Activated T-cell treated with anti-CD3 and anti-CD28 coated beads, Interleukin-2, amount 50 U/mL, for 24 hours (primary cell): Measurements from ENCODE around the gene HOXA6.

Experiments
- DNase-seq: peaks from one replicate; pipeline ENCODE4 v3.0.0-alpha.2; 2020
- H3K27ac Mint-ChIP-seq: 2 replicates; pipeline ENCODE4 v1.8.0; 2020; ENCODE audit warnings: mild to moderate bottlenecking, mixed read lengths
- H3K27me3 Mint-ChIP-seq: 2 replicates; pipeline ENCODE4 v1.8.0; 2020; ENCODE audit warnings: mixed read lengths
- H3K36me3 Mint-ChIP-seq: 2 replicates; pipeline ENCODE4 v1.8.0; 2020; ENCODE audit warnings: low read depth, mixed read lengths
- H3K4me1 Mint-ChIP-seq: 2 replicates; pipeline ENCODE4 v1.8.0; 2020; ENCODE audit warnings: low read depth, mixed read lengths
- H3K4me3 Mint-ChIP-seq: 2 replicates; pipeline ENCODE4 v1.8.0; 2020; ENCODE audit warnings: mild to moderate bottlenecking, moderate library complexity, mixed read lengths
- H3K9me3 Mint-ChIP-seq: 2 replicates; pipeline ENCODE4 v1.8.0; 2020; ENCODE audit warnings: mixed read lengths

Gene HOXA6

DNA sequence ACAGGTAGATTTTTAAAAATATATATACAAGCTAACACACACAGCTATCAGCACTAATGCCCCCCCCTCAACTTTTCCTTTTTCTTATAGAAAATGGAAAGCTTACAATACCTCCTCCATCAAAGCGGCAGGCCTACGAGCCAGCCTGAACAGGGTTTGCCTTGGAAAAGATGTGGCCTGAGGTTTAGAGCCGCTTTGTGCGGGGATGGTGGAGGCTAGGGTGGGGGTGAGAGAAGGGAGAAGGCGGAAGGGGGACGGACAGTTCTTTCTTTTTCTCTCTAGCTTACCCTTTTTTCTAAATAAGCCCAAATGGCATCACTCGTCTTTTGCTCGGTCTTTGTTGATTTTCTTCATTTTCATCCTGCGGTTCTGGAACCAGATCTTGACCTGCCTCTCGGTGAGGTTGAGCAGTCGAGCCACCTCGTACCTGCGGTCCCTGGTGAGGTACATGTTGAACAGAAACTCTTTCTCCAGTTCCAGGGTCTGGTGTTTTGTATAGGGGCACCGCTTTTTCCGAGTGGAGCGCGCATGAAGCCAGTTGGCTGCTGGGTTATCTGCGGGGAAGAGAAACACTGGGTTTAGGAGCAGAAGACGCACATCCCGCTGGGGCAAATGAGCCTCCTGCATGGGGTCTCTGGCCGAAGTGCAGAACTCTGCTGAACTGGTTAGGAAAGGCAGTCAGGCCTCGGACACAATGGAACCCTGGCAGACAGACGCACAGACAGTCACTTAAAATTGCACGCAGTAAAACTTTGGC lies 15.9 kb upstream of the HOXA6 start:
- H3K27me3 Mint-ChIP-seq: peaks cover 89% of the 10 kb centered on the region
- DNase-seq: peak; percentile 30
- no peak overlapping the region for H3K27ac Mint-ChIP-seq
- H3K9me3 Mint-ChIP-seq: no peaks in the 10 kb centered on the region
- peaks cover 35% of the 10 kb centered on the region for H3K4me1 Mint-ChIP-seq
- H3K4me3 Mint-ChIP-seq: no peak overlapping the region
- H3K36me3 Mint-ChIP-seq: no peaks in the 10 kb centered on the region

- Mint-ChIP-seq H3K27me3 (peaks cover 89% of the 10 kb centered on the region), H3K9me3 (no peaks in the 10 kb centered on the region), H3K27ac (no peak overlapping the region), H3K4me3 (no peak overlapping the region), H3K4me1 (peaks cover 37% of the 10 kb centered on the region), H3K36me3 (no peaks in the 10 kb centered on the region)
- DNase-seq: no peak
These were observed 15.2 kb upstream of the HOXA6 start for GRCh38 chr7:27162561-27163287.

DNA sequence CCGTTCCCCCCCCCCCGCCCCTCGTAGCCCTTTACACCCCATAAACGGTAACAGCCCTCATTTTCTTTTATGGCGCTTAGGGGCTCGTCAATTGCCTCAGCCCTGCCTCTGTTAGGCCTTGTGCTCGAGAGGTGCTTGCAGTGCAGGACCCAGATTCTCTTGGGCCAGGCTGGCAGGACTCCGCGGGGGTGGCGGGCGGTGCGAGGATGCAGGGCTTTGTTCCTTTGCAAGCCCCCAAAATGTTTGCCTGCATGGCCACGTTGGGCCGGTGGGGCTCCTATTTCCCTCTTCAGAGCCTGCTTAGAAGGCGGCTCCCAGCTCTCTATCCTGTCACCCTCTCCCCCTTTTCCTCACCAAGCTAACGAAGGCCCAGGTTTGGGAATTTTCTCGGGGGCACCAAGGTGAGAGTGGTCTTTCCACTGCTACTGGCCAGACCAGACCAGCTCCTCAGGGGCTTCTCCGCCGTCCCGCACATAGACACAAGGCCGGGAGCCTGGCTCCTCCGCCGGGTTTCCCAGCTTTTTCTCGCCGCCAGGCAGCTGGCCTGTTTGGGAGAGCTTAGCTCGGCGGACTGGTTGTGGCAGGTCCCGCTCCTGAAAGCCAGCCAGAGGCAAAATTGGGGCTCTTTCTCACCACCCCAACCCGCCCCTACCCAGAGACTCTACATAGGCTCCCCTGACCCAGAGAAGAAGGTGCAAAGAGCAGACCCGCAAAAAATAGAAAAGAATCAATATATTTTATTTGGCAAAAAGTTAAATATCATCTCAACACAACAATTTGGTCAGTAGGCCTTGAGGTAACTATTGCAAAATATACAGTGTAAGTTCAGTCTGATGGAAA lies 14.4 kb upstream of the HOXA6 start:
- no peak overlapping the region for H3K27ac Mint-ChIP-seq
- no peak overlapping the region for H3K4me3 Mint-ChIP-seq
- no peaks in the 10 kb centered on the region for H3K9me3 Mint-ChIP-seq
- peaks cover 89% of the 10 kb centered on the region for H3K27me3 Mint-ChIP-seq
- H3K4me1 Mint-ChIP-seq: peaks cover 37% of the 10 kb centered on the region
- H3K36me3 Mint-ChIP-seq: no peaks in the 10 kb centered on the region
- DNase-seq: peak; percentile 31

DNA sequence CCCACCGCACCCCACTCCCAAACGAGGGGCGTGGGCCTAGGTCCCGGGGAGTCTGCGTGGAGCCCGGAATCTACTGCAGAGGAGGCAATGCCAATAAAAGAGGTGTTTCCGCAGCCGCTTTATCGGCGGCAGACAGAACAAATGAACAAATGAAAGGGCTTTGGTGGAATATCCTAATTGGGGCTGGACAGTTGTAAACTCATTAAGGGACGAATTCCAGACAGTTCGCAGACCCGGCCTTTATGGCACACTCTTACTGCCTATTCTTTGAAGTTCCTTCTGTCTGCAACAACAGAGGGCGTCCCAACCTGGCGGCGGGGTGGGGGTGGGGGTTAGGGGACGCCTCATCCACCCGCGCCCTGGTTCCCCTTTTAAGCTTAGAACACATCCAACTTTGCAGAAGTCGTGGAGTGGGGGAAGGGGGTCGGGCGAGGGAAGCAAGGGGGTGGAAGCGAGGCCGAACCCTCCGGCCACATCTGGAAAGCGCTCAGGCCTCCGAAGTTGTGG lies 13.7 kb upstream of the HOXA6 start:
- peaks cover 88% of the 10 kb centered on the region for H3K27me3 Mint-ChIP-seq
- peak overlapping the region; percentile 69 for H3K4me3 Mint-ChIP-seq
- no peak overlapping the region for H3K27ac Mint-ChIP-seq
- DNase-seq: no peak
- no peaks in the 10 kb centered on the region for H3K36me3 Mint-ChIP-seq
- peaks cover 38% of the 10 kb centered on the region for H3K4me1 Mint-ChIP-seq
- H3K9me3 Mint-ChIP-seq: no peaks in the 10 kb centered on the region

- peak overlapping the region; percentile 69 for H3K4me3 Mint-ChIP-seq
- H3K9me3 Mint-ChIP-seq: no peaks in the 10 kb centered on the region
- peaks cover 89% of the 10 kb centered on the region for H3K27me3 Mint-ChIP-seq
- no peak overlapping the region for H3K27ac Mint-ChIP-seq
- H3K36me3 Mint-ChIP-seq: no peaks in the 10 kb centered on the region
- H3K4me1 Mint-ChIP-seq: peaks cover 38% of the 10 kb centered on the region
- peak; percentile 92 for DNase-seq
These were observed 13.1 kb upstream of the HOXA6 start for GRCh38 chr7:27160546-27161213.

DNA sequence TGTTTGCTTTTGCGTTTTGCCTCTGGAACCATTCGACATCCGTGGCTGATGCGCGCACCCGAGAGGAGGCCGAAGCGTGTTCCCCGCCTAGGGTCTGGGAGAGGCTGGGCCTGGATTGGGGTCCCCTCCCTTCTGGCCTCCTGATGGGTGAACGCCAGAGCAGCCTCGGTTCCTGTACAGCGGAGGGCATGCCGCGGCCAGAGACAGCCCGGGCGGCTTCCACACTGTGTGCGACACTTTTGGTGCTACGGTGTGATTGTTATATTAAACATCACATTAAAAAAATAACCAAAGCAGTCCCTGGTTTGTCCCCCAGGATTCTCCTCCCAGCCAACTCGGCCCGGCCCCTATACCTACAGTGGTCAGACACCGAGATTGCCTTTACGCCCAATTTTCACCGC lies 12.6 kb upstream of the HOXA6 start:
- Mint-ChIP-seq H3K36me3 (no peaks in the 10 kb centered on the region), H3K27ac (no peak overlapping the region), H3K9me3 (no peaks in the 10 kb centered on the region), H3K4me1 (peaks cover 40% of the 10 kb centered on the region), H3K4me3 (peak overlapping the region; percentile 56), H3K27me3 (peaks cover 90% of the 10 kb centered on the region)
- DNase-seq: peak; percentile 60

DNA sequence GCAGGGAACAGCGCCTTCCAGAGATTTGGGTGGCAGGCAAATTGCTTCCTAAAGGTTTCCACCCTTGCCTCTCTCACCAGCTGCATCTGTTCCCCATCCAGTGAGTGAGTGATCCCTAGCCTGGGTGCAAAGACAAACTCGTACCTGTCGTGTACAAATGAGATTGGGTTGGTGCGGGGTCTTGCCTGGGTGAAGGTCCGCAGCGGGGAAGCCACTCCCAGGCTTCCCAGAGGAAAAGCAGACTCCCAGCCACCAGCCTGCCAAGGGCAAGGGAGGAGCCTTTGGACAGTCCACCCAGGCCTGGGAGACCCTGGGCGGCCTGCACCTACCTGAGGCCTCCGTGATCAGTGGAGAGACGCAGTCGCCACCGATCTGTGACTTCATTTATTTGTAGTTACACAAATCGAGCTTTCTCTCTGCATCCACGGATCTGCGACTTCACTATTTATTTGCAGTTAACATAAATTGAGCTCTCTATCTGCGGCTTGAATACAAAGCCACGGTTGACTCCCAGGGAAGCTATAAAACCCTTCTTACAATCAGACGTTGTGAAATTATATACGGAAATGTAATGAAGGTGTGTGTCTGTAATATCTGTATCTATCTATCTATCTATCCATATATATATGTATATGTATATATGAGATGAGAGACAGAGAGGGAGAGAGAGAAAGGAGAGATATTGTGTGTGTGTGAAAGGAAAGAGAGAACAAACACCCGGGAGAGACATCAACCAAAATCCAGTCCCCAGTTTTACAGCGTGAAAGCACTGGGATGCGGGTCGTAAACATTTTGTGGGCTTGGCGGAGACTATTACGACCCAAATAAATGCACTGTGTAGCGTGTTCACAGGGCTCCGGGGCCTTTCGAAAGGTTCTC lies 11.9 kb upstream of the HOXA6 start:
- H3K27ac Mint-ChIP-seq: no peak overlapping the region
- no peaks in the 10 kb centered on the region for H3K36me3 Mint-ChIP-seq
- peak overlapping the region; percentile 15 for H3K4me3 Mint-ChIP-seq
- DNase-seq: peak; percentile 31
- peaks cover 43% of the 10 kb centered on the region for H3K4me1 Mint-ChIP-seq
- H3K9me3 Mint-ChIP-seq: no peaks in the 10 kb centered on the region
- H3K27me3 Mint-ChIP-seq: peaks cover 92% of the 10 kb centered on the region

GRCh38 chr7:27158436-27159265 lies 11.1 kb upstream of the HOXA6 start:
- no peaks in the 10 kb centered on the region for H3K36me3 Mint-ChIP-seq
- H3K27me3 Mint-ChIP-seq: peaks cover 92% of the 10 kb centered on the region
- H3K4me1 Mint-ChIP-seq: peaks cover 43% of the 10 kb centered on the region
- H3K9me3 Mint-ChIP-seq: no peaks in the 10 kb centered on the region
- DNase-seq: peak; percentile 39
- H3K27ac Mint-ChIP-seq: no peak overlapping the region
- H3K4me3 Mint-ChIP-seq: no peak overlapping the region

GRCh38 chr7:27157702-27158431 lies 10.3 kb upstream of the HOXA6 start:
- peaks cover 43% of the 10 kb centered on the region for H3K4me1 Mint-ChIP-seq
- peak overlapping the region; percentile 85 for H3K27ac Mint-ChIP-seq
- H3K36me3 Mint-ChIP-seq: no peaks in the 10 kb centered on the region
- peaks cover 92% of the 10 kb centered on the region for H3K27me3 Mint-ChIP-seq
- peak; percentile 35 for DNase-seq
- H3K9me3 Mint-ChIP-seq: no peaks in the 10 kb centered on the region
- H3K4me3 Mint-ChIP-seq: no peak overlapping the region

- DNase-seq: peak; percentile 44
- peak overlapping the region; percentile 44 for H3K4me3 Mint-ChIP-seq
- no peaks in the 10 kb centered on the region for H3K9me3 Mint-ChIP-seq
- peaks cover 90% of the 10 kb centered on the region for H3K27me3 Mint-ChIP-seq
- no peaks in the 10 kb centered on the region for H3K36me3 Mint-ChIP-seq
- peaks cover 46% of the 10 kb centered on the region for H3K4me1 Mint-ChIP-seq
- peak overlapping the region; percentile 85 for H3K27ac Mint-ChIP-seq
These were observed 9.5 kb upstream of the HOXA6 start for GRCh38 chr7:27156916-27157701.

GRCh38 chr7:27156508-27156898 lies 8.9 kb upstream of the HOXA6 start, which contains the start of gene HOXA7:
TSS of gene HOXA7 (minus strand) at chr7:27156675. CDS start at chr7:27156545, 130 bp downstream.
- Mint-ChIP-seq H3K27me3 (peaks cover 91% of the 10 kb centered on the region), H3K4me3 (peak within 1 kb of the TSS; percentile 53), H3K27ac (peak within 1 kb of the TSS; percentile 85), H3K9me3 (no peaks in the 10 kb centered on the region), H3K36me3 (no peaks in the 10 kb centered on the region), H3K4me1 (peaks cover 52% of the 10 kb centered on the region)
- DNase-seq: peak; percentile 39
